ENCODE measurements around the gene TCEA3. TPM values are rescaled to one million over a fixed set of nuclear protein-coding genes. Genes with fewer than 3 reads are reported as not detected.
A peak's percentile ranks its signal among the peaks of the same experiment; 100 is the strongest.
"Not testable (repeated sequence)": the region's sequence is repeated elsewhere in the genome, so short reads cannot be mapped to it uniquely, and the experiment has no call there.

The TCEA3 gene
- total and polyA plus RNA-seq, 2 experiments from 2014 or later, result 174 to 203 TPM

DNA sequence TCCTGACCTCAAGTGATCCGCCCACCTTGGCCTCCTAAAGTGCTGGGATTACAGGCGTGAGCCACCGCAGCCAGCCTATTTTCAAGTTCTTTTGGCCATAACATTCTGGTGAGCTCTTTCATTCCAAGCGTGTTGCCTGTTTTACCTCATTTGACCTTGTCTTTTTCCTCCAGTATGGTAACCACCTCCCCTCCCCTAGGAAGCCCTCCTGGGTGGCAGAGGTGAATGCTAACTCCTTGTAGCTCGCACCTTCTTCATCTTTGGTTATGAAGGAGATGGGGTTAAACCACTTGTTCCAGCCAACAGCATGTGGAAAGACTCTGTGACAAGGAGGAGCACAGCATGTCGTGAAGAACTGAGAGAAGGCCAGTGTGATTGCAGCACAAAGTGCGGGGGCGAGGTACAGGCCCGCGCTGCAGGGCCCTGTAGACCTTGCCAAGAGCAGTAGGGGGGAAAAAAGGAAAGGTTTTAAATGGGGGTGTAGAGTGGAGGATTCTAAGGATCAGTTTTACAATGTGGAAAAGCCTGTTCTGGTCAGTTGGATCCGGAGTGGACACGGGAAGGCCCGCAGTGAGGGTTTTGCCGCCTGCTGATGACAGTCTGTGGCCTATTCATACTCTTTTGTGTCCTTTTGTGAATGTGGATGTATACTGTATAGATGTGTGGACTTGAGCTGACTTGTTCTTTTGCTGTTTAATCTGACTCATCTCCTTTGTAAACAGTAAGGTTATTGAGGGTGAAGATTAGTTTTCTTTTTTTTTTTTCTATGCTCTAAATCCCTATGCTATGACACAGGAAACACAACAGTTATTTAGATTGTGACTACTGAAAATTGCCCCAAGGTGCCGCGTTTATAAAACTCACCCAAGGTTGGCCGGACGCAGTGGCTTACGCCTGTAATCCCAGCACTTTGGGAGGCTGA, 47.4 kb downstream of the TCEA3 start:
- peaks cover 12% of the 10 kb centered on the region for H3K4me1 ChIP-seq (ENCODE audit: low read depth)
- peaks cover 7% of the 10 kb centered on the region for H3K36me3 ChIP-seq
- DNase-seq (ENCODE audit: low read depth in 1 of 2, low spot score in 1 of 2), result peak in 1 of 2 donors; percentile 81
- no peak overlapping the region for H3K27ac ChIP-seq
- no peak for TF ChIP-seq CTCF (IDR thresholded peaks at IDR 0.05; ENCODE audit: low read depth, low read length)
- no peaks in the 10 kb centered on the region for H3K27me3 ChIP-seq
- H3K4me3 ChIP-seq, result no peak overlapping the region
- H3K9me3 ChIP-seq (ENCODE audit: low read depth), result no peaks in the 10 kb centered on the region

- peaks cover 34% of the 10 kb centered on the region for H3K4me1 ChIP-seq (ENCODE audit: low read depth)
- not testable (repeated sequence) for H3K27me3 ChIP-seq; H3K9me3 ChIP-seq (ENCODE audit: low read depth)
Observed at GRCh38 chr1:23374079-23374735, 50.3 kb downstream of the TCEA3 start.

GRCh38 chr1:23371987-23372880, 52.3 kb downstream of the TCEA3 start:
- TF ChIP-seq CTCF (IDR thresholded peaks at IDR 0.05; ENCODE audit: low read depth, low read length), result no peak
- DNase-seq (ENCODE audit: low read depth in 1 of 2, low spot score in 1 of 2), result no peak
- Histone ChIP-seq H3K27ac (peak overlapping the region; percentile 97), H3K9me3 (ENCODE audit: low read depth) (no peaks in the 10 kb centered on the region), H3K36me3 (no peaks in the 10 kb centered on the region), H3K27me3 (no peaks in the 10 kb centered on the region), H3K4me3 (no peak overlapping the region), H3K4me1 (ENCODE audit: low read depth) (peaks cover 34% of the 10 kb centered on the region)

More at GRCh38 chr1:23374079-23374735, 50.3 kb downstream of the TCEA3 start:
- not testable (repeated sequence) for H3K4me3 ChIP-seq; H3K27ac ChIP-seq; H3K36me3 ChIP-seq; DNase-seq (ENCODE audit: low read depth in 1 of 2, low spot score in 1 of 2)

- no peaks in the 10 kb centered on the region for H3K9me3 ChIP-seq (ENCODE audit: low read depth)
- no peaks in the 10 kb centered on the region for H3K27me3 ChIP-seq
- DNase-seq (ENCODE audit: low read depth in 1 of 2, low spot score in 1 of 2), result peak; percentile 73
- H3K4me1 ChIP-seq (ENCODE audit: low read depth), result peaks cover 34% of the 10 kb centered on the region
- TF ChIP-seq CTCF (IDR thresholded peaks at IDR 0.05; ENCODE audit: low read depth, low read length), result no peak
- peak overlapping the region; percentile 97 for H3K27ac ChIP-seq
- H3K4me3 ChIP-seq, result peak overlapping the region; percentile 95
- H3K36me3 ChIP-seq, result peaks cover 12% of the 10 kb centered on the region
Observed at GRCh38 chr1:23370709-23371584, 53.6 kb downstream of the TCEA3 start.

GRCh38 chr1:23370330-23370708, 54.2 kb downstream of the TCEA3 start:
- H3K27ac ChIP-seq, result peak overlapping the region; percentile 97
- H3K9me3 ChIP-seq (ENCODE audit: low read depth), result no peaks in the 10 kb centered on the region
- H3K36me3 ChIP-seq, result peaks cover 14% of the 10 kb centered on the region
- peak overlapping the region; percentile 95 for H3K4me3 ChIP-seq
- peaks cover 34% of the 10 kb centered on the region for H3K4me1 ChIP-seq (ENCODE audit: low read depth)
- DNase-seq (ENCODE audit: low read depth in 1 of 2, low spot score in 1 of 2), result peak in 1 of 2 donors; percentile 27
- TF ChIP-seq CTCF (IDR thresholded peaks at IDR 0.05; ENCODE audit: low read depth, low read length), result peak; percentile 2
- no peaks in the 10 kb centered on the region for H3K27me3 ChIP-seq
